ENCODE data around the gene HPN. TPM values are rescaled to one million over a fixed set of nuclear protein-coding genes. Genes with fewer than 3 reads are reported as not detected.

HPN gene
- total RNA-seq, 1 experiment from 2014 or later = 10.6 TPM

DNA sequence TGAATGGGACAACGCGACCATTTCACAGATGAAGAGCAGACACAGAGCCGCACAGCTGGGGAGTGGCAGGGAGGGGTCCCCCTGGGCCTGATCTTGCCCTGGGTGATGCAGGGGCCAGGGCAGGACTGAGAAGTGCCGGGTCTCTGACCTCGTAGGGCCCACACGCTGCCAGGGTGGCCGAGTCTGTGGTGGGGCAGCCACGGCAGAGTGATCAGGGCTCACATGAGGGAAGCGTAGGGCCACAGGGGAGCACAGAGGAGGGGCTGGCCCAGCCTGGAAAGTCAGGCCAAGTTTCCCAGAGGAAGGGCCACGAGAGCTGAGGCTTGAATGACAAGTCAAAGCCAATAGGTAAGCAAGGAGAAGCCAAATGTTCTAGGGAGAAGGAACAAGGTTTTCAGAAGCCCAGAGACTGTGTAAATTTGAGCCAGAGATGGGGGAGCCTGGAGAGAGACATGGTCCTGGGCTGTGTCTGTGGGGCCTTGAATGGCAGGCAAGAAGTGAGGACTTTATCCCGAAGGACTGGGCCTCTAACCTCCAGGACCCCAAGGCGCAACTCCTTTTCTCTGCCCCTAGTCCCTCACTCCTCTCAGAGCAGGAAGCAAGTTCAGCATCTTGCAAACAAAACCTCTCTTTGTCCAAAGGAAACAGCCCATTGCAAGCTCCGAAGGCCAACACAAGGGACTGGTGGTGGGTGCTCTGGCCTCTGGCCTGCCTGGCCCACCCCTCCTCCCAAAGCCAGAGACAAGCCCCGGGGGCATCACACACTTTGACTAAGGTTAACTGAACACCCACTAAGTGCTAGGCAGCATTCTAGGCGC lies 42.4 kb downstream of the HPN start:
- WGBS (ENCODE audit: extremely low coverage, insufficient read length, low lambda C conversion rate) = no CpG with 5 or more reads among the region's 15 CpGs
- Histone ChIP-seq H3K18ac (ENCODE audit: insufficient read length, low read depth, low read length) (no peak overlapping the region), H4K91ac (ENCODE audit: insufficient read length, low read depth, low read length) (no peak overlapping the region), H4K20me1 (ENCODE audit: control insufficient read depth, insufficient read depth, insufficient read length) (peaks cover 2% of the 10 kb centered on the region), H3K27ac (ENCODE audit: insufficient read length, low read depth, low read length) (no peak overlapping the region), H2AFZ (ENCODE audit: low read length) (no peak overlapping the region), H2BK5ac (ENCODE audit: insufficient read length, low read length) (no peak overlapping the region), H2BK120ac (ENCODE audit: low read depth, low read length, poor library complexity, severe bottlenecking) (no peak overlapping the region), H2AK5ac (ENCODE audit: insufficient read length, low read length) (no peak overlapping the region), H3K56ac (ENCODE audit: insufficient read length, low read depth, low read length) (no peak overlapping the region), H3K4ac (ENCODE audit: low read depth, low read length) (no peak overlapping the region), H2BK20ac (ENCODE audit: low read depth, low read length, poor library complexity, severe bottlenecking) (no peak overlapping the region), H2BK12ac (ENCODE audit: insufficient read length, low read depth, low read length) (no peak overlapping the region), H3K23ac (ENCODE audit: insufficient read length, low read depth, low read length) (no peak overlapping the region), H3K4me1 (ENCODE audit: insufficient read depth, low read length) (no peaks in the 10 kb centered on the region; the same call in 1 of the 2 replicates), H3K9me3 (ENCODE audit: control insufficient read depth, low read depth, low read length) (no peaks in the 10 kb centered on the region), H3K4me2 (ENCODE audit: insufficient read depth, insufficient read length, low read length) (no peak overlapping the region), H4K5ac (ENCODE audit: insufficient read length, low read depth, low read length) (no peak overlapping the region), H3T11ph (ENCODE audit: low read length) (no peak overlapping the region), H3K9ac (ENCODE audit: extremely low read depth, insufficient read length, low read length) (no peak overlapping the region), H3K79me1 (ENCODE audit: insufficient read depth, low read depth, low read length, poor library complexity, severe bottlenecking) (no peaks in the 10 kb centered on the region), H3K14ac (ENCODE audit: insufficient read depth, low read length) (peak overlapping the region; percentile 48), H3K79me2 (ENCODE audit: insufficient read depth, low read length) (no peaks in the 10 kb centered on the region), H4K8ac (replicated peaks; ENCODE audit: insufficient read length, low read depth, low read length) (no peak overlapping the region), H3K27me3 (ENCODE audit: insufficient read depth, low read length) (no peaks in the 10 kb centered on the region), H3K23me2 (ENCODE audit: insufficient read length, low read depth, low read length, poor library complexity, severe bottlenecking) (no peaks in the 10 kb centered on the region), H2BK15ac (ENCODE audit: low read depth, low read length) (no peak overlapping the region)
- peak overlapping the region in 1 of 3 experiments; percentile 77; a peak in 1 of 7 replicates for H3K27ac Mint-ChIP-seq
- peaks cover 3% of the 10 kb centered on the region; the same call in 1 of the 2 replicates for H3K27me3 Mint-ChIP-seq (ENCODE audit: low read depth)
- peaks cover 5 to 11% of the 10 kb centered on the region in 2 experiments for H3K4me1 Mint-ChIP-seq
- DNase-seq = no peak
- no peak overlapping the region for H3K4me3 Mint-ChIP-seq
- H3K36me3 Mint-ChIP-seq (ENCODE audit: insufficient read depth in 1 of 3, low read depth in 3 of 3) = 0 out of 7 replicates have a peak, but pooled peaks cover 0 to 4% (median 0%) of the 10 kb centered on the region in 3 experiments
- TF ChIP-seq, protein P1, sequence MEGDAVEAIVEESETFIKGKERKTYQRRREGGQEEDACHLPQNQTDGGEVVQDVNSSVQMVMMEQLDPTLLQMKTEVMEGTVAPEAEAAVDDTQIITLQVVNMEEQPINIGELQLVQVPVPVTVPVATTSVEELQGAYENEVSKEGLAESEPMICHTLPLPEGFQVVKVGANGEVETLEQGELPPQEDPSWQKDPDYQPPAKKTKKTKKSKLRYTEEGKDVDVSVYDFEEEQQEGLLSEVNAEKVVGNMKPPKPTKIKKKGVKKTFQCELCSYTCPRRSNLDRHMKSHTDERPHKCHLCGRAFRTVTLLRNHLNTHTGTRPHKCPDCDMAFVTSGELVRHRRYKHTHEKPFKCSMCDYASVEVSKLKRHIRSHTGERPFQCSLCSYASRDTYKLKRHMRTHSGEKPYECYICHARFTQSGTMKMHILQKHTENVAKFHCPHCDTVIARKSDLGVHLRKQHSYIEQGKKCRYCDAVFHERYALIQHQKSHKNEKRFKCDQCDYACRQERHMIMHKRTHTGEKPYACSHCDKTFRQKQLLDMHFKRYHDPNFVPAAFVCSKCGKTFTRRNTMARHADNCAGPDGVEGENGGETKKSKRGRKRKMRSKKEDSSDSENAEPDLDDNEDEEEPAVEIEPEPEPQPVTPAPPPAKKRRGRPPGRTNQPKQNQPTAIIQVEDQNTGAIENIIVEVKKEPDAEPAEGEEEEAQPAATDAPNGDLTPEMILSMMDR (conservative IDR thresholded peaks at IDR 0.05) = no peak
- H3K9me3 Mint-ChIP-seq = peaks cover 0 to 3% of the 10 kb centered on the region in 2 experiments; a peak in 4 of 5 replicates

All from H9 (cell line).